Mucosa of rectum (tissue), 2 donors: ENCODE data around the gene SLC35E4.
A peak's percentile ranks its signal among the peaks of the same experiment; 100 is the strongest.
"Not testable (repeated sequence)": the region's sequence is repeated elsewhere in the genome, so short reads cannot be mapped to it uniquely, and the experiment has no call there.

Experiments used
- H3K27ac ChIP-seq, 2 donors: one replicate each; pipeline ENCODE4 v1.7.0; 2013; ENCODE audit warnings: inconsistent platforms in 2 of 2, low read depth in 2 of 2, low read length in 2 of 2
- H3K27me3 ChIP-seq, 2 donors: one replicate each; pipeline ENCODE4 v1.7.0; 2013; ENCODE audit warnings: low read length in 2 of 2; ENCODE audit not compliant: control insufficient read depth in 2 of 2, insufficient read depth in 2 of 2
- H3K36me3 ChIP-seq, 2 donors: one replicate each; pipeline ENCODE4 v1.7.0; 2013; ENCODE audit warnings: low read length in 2 of 2; ENCODE audit not compliant: control insufficient read depth in 2 of 2, insufficient read depth in 2 of 2
- H3K4me1 ChIP-seq, 2 donors: one replicate each; pipeline ENCODE4 v1.7.0; 2013; ENCODE audit warnings: low read length in 2 of 2, mild to moderate bottlenecking in 1 of 2; ENCODE audit not compliant: control insufficient read depth in 2 of 2, insufficient read depth in 2 of 2
- H3K4me3 ChIP-seq, 2 donors: one replicate each; pipeline ENCODE4 v1.7.0; 2013; ENCODE audit warnings: low read length in 2 of 2
- H3K9ac ChIP-seq, 2 donors: one replicate each; pipeline ENCODE4 v1.7.0; 2013; ENCODE audit warnings: low read length in 2 of 2, low read depth in 1 of 2, mild to moderate bottlenecking in 1 of 2
- H3K9me3 ChIP-seq, 2 donors: one replicate each; pipeline ENCODE4 v1.7.0; 2013; ENCODE audit warnings: low read length in 2 of 2; ENCODE audit not compliant: control insufficient read depth in 2 of 2
- donor health status: healthy.
- donor health status: Normal muscosa, but diverticular disease.

Gene SLC35E4

DNA sequence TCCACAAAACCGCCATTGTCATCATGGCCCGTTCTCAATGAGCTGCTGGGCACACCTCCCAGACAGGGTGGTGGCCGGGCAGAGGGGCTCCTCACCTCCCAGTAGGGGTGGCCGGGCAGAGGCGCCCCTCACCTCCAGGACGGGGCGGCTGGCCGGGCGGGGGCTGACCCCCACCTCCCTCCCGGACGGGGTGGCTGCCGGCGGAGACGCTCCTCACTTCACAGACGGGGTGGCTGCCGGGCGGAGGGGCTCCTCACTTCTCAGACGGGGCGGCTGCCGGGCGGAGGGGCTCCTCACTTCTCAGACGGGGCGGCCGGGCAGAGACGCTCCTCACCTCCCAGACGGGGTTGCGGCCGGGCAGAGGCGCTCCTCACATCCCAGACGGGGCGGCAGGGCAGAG is 4.1 kb upstream of the SLC35E4 start:
- H3K27ac ChIP-seq, H3K9me3 ChIP-seq, H3K9ac ChIP-seq, H3K36me3 ChIP-seq, H3K4me3 ChIP-seq, H3K27me3 ChIP-seq: not testable (repeated sequence)
- peaks cover 15 to 18% of the 10 kb centered on the region in 2 donors for H3K4me1 ChIP-seq

DNA sequence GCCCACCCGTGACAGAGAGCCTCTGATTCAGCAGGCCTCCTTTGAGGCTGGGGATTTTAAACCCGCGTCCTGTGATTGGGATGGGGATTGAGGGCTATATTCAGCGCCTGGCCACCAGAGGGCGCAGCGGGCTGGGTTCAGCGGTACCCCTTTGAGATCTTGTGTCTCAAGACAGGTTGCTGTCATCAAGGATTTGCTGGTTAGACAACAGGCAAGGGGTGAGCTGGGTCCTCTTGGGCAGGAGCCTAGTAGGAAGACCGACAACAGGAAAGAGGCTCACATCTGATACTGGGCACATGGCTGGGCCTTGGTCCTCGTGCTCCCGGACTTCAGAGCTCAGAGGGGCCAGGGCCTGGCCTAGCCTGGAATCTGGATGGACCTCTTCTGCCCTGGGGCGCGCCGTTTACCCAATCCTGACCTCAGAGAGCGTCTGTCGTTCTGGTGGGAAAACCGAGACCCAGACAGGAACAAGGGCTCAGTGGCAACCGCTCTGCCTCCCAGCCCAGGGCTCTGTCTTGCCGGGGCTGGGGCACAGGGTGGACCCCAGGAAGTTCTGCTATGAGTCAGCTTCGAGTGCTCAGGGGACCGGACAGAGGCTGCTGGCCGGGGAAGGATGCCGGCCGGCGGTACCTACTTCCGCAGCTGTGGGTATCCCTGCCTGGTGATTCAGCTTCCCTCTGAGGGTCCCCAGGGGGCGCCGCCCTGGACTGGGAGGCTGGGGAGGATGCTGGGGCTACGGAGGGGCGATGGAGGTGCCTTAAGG is 929 bp upstream of the SLC35E4 start:
- Histone ChIP-seq H3K4me3 (peak overlapping the region; percentile 47 to 66), H3K36me3 (no peaks in the 10 kb centered on the region), H3K27me3 (no peaks in the 10 kb centered on the region), H3K9me3 (no peaks in the 10 kb centered on the region), H3K27ac (peak overlapping the region; percentile 59 to 83), H3K4me1 (peaks cover 26 to 30% of the 10 kb centered on the region in 2 donors), H3K9ac (peak overlapping the region; percentile 49 to 85)

DNA sequence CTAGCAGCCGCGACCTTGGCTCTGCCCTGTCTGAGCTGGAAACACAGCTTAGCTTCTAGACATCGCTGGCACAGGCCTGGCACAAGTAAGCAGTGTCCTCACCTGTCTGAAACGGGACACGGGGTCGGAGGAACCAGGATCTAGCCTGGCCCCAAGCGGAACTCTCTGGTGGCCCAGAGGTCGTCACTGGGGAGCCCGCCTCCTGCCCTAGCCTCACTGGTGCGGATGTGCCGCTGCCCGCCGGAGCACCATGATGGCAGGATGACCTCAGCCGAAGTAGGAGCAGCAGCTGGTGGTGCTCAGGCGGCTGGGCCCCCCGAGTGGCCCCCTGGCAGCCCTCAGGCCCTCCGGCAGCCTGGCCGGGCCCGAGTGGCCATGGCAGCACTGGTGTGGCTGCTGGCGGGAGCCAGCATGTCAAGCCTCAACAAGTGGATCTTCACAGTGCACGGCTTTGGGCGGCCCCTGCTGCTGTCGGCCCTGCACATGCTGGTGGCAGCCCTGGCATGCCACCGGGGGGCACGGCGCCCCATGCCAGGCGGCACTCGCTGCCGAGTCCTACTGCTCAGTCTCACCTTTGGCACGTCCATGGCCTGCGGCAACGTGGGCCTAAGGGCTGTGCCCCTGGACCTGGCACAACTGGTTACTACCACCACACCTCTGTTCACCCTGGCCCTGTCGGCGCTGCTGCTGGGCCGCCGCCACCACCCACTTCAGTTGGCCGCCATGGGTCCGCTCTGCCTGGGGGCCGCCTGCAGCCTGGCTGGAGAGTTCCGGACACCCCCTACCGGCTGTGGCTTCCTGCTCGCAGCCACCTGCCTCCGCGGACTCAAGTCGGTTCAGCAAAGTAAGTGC is 871 bp downstream of the SLC35E4 start:
- Histone ChIP-seq H3K4me1 (peaks cover 28 to 30% of the 10 kb centered on the region in 2 donors), H3K27me3 (no peaks in the 10 kb centered on the region), H3K27ac (peak overlapping the region; percentile 61 to 80), H3K4me3 (peak overlapping the region; percentile 76 to 79), H3K9ac (peak overlapping the region; percentile 85 to 89), H3K36me3 (no peaks in the 10 kb centered on the region), H3K9me3 (no peaks in the 10 kb centered on the region)

GRCh38 chr22:30637701-30638114 is 2.1 kb downstream of the SLC35E4 start:
- no peaks in the 10 kb centered on the region for H3K27me3 ChIP-seq
- H3K4me3 ChIP-seq, result peak overlapping the region in 1 of 2 donors; percentile 79
- no peaks in the 10 kb centered on the region for H3K36me3 ChIP-seq
- no peak overlapping the region for H3K9ac ChIP-seq
- H3K9me3 ChIP-seq, result no peaks in the 10 kb centered on the region
- peaks cover 28 to 30% of the 10 kb centered on the region in 2 donors for H3K4me1 ChIP-seq
- no peak overlapping the region for H3K27ac ChIP-seq

- no peak overlapping the region for H3K9ac ChIP-seq
- no peaks in the 10 kb centered on the region for H3K36me3 ChIP-seq
- H3K4me3 ChIP-seq, result no peak overlapping the region
- peaks cover 19 to 20% of the 10 kb centered on the region in 2 donors for H3K4me1 ChIP-seq
- no peaks in the 10 kb centered on the region for H3K9me3 ChIP-seq
- no peaks in the 10 kb centered on the region for H3K27me3 ChIP-seq
- no peak overlapping the region for H3K27ac ChIP-seq
These were observed 4.8 kb downstream of the SLC35E4 start for GRCh38 chr22:30640361-30640760.

DNA sequence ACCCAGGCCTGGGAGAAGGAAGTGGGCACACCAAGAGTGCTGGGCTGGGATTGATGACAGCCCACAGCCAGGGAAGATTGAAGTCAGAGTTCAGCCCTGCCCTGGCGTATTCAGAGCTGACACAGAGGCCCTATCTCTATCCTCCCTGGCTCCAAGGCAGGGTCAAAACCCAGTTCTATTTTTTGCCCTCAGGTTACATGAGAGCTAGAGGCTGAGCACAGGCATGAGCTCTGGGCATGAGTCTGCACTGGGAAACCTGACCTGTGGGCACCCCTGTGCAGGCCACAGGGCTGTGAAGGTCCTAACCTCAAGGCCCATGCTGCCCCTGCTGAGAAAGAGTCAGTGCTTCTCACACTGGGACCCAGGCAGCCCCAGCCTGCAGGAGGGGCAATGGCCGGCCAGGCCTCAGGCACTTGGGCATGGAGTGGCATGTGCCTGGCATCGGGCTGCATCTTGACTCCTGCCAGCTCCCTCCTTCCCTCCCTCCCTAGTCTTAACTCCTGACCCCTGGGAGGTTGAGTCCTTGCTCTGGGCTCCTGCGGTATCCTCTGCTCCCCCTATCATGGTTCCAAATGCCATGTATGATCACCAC is 5.4 kb downstream of the SLC35E4 start:
- H3K27ac ChIP-seq, result no peak overlapping the region
- no peaks in the 10 kb centered on the region for H3K36me3 ChIP-seq
- H3K27me3 ChIP-seq, result no peaks in the 10 kb centered on the region
- peaks cover 16 to 18% of the 10 kb centered on the region in 2 donors for H3K4me1 ChIP-seq
- H3K9me3 ChIP-seq, result no peaks in the 10 kb centered on the region
- H3K4me3 ChIP-seq, result no peak overlapping the region
- no peak overlapping the region for H3K9ac ChIP-seq

- Histone ChIP-seq H3K9ac (no peak overlapping the region), H3K36me3 (no peaks in the 10 kb centered on the region), H3K9me3 (no peaks in the 10 kb centered on the region), H3K27ac (no peak overlapping the region), H3K4me3 (no peak overlapping the region), H3K4me1 (peaks cover 0 to 2% of the 10 kb centered on the region in 2 donors), H3K27me3 (no peaks in the 10 kb centered on the region)
These were observed 7.7 kb downstream of the SLC35E4 start for GRCh38 chr22:30643055-30643875.

DNA sequence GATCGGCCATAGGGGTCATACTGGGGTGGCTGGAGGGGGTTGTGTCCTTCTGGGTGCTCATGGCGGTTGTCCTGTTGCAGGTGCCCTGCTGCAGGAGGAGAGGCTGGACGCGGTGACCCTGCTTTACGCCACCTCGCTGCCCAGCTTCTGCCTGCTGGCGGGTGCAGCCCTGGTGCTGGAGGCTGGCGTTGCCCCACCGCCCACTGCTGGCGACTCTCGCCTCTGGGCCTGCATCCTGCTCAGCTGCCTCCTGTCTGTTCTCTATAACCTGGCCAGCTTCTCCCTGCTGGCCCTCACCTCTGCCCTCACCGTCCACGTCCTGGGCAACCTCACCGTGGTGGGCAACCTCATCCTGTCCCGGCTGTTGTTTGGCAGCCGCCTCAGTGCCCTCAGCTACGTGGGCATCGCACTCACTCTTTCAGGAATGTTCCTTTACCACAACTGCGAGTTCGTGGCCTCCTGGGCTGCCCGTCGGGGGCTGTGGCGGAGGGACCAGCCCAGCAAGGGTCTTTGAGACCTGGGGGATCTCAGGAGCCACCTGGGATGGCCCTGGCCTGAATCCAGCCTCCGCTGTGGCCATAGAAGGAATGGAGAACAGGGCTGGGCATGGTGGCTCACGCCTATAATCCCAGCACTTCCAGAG is 11.1 kb downstream of the SLC35E4 start:
- Histone ChIP-seq H3K9me3 (no peaks in the 10 kb centered on the region), H3K4me1 (peaks cover 3 to 8% of the 10 kb centered on the region in 2 donors), H3K27me3 (no peaks in the 10 kb centered on the region), H3K9ac (no peak overlapping the region), H3K27ac (no peak overlapping the region), H3K4me3 (no peak overlapping the region), H3K36me3 (no peaks in the 10 kb centered on the region)

- Histone ChIP-seq H3K9me3 (no peaks in the 10 kb centered on the region), H3K27me3 (no peaks in the 10 kb centered on the region), H3K36me3 (no peaks in the 10 kb centered on the region), H3K27ac (no peak overlapping the region), H3K9ac (no peak overlapping the region), H3K4me1 (peaks cover 3 to 8% of the 10 kb centered on the region in 2 donors), H3K4me3 (no peak overlapping the region)
These were observed 12.0 kb downstream of the SLC35E4 start for GRCh38 chr22:30647536-30647935.
